NCI-H187 (cell line): Measurements from ENCODE around the gene ABHD16A.

Experiments used
- DNase-seq, 2 experiments: peaks; one replicate each; lab custom pipeline; 2025; lab: John Stamatoyannopoulos, UW

Gene ABHD16A

DNA sequence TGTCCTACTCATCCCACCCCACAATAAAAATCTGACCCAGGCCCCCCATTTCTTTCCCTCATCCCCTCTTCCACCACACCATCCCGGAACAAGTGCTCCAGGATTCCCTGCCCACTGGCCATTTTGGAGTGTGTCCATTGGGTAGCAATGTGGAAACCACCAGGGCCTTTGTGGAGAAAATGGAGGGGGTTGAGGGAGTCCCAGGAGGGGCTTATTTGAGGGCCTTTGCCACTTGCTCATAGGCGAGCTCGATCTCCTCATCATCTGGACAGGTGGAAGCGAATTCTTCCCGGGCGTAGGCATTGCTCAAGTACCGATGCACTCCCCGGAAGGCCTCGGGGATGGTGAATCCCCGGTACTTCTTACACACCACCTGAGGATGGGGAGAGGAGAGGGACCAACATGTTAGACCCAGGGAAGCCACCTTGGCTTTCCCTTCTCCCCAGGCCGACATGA is 27.5 kb upstream of the ABHD16A start:
- DNase-seq: no peak

- DNase-seq: peak in 1 of 2 experiments; percentile 31
These were observed 27.0 kb upstream of the ABHD16A start for GRCh38 chr6:31729979-31730630.

- peak; percentile 59 to 63 for DNase-seq
These were observed 26.4 kb upstream of the ABHD16A start for GRCh38 chr6:31729515-31729978.

- DNase-seq: no peak
These were observed 25.8 kb upstream of the ABHD16A start, which contains the start of gene DDAH2 for GRCh38 chr6:31728767-31729514. Gene DDAH2, minus strand, starts transcription at chr6:31729299. Its CDS starts 138 bp downstream, at chr6:31729161.

GRCh38 chr6:31727717-31728671 is 24.9 kb upstream of the ABHD16A start:
- no peak for DNase-seq

DNA sequence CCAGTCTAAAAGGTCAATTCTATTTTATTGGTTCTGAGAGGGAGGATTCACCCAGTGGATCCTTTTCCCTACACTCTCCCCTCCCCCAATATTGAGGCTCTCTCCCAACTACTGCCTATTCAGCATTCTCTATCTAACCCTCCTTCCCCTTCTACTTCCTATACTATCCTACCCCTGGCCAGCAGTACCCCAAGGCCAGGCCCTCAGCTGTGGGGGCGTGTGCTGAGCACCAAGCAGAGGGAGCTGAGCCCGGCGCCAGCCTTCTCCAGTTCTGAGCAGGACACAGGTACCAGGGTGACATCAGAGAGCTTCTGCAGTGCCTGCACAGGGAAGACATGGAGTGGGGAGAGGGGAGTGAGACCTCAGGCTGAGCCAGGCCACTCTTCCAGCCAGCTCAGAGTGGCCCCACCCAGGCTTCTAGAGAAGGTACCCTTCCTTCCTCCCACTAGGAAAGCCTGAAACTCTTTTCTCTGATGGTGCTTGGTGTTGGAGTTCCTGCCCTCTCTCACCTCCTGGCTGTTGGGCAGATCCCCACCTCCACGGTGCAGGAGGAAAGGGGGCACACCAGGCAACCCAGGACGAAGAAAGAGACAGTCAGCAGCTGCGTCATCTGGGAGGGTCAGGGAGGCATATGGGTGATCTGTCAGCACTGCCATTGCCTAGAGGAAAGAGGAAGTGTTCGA is 24.1 kb upstream of the ABHD16A start:
- DNase-seq: no peak

DNA sequence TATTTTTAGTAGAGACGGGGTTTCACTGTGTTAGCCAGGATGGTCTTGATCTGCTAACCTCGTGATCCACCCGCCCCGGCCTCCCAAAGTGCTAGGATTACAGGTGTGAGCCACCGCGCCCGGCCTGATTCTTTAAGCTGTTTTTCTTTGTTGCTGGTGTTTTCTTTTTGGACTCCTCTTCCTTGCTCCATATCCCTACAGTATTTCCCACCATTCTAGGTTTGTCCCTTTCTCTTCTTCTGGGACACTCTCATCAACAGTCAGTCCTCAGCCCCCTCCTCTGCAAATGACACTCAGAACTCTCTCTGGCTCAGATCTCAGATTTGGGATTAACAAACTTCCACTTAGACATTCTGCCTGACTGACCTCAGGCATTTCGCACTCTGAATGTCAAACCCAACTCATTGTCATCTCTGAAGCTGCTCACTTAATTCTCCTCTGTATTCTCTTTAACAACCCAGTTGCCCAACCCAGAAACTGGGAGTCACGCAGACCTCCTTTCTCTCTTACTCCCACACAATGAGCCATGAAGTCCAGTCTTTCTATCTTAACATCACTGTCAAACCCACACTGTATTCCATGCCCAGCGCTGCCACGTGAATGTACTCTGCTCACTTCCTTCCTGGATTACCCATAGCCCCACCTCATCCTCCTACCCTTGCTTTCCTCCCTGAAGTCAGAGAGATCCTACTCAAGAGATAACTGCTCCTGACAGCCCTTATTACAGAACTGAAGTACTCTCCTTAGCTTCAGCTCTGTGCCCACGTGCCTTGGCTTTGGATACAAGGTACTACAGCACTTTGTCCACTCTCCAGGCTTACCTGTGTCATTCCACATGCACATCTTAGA is 22.6 kb upstream of the ABHD16A start:
- no peak for DNase-seq

DNA sequence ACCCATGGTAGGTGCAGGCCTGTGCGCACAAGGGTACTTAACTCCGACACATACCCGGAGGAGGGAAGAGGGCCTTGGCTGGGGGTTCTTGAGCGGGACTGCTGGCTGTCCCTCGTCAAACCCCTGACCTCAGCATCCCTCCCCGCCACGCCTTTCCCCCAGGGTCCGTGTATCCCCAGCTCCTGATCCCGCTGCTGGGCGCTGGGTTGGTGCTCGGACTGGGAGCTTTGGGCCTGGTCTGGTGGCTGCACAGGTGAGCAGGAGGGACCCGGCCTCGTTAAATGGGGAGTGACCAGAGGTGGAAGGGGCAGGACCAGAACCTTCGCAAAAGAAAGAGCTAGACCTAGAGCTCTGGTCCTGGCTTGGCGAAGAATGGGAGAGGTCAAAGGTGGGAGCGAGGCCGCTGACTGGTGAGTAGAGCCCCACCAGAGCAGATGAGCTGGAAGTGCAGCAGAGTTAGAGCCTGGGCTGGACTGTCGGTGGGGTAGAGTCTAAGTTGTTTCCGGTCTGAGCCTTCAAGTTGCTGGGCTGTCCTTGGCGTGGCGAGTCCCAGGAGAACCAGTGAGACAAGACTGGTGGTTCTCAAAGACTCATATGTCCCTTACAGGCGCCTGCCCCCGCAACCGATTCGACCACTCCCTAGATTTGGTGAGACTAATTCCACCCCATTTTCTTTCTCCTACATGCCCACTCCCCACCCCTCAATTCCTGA is 21.0 kb upstream of the ABHD16A start:
- DNase-seq: no peak

DNA sequence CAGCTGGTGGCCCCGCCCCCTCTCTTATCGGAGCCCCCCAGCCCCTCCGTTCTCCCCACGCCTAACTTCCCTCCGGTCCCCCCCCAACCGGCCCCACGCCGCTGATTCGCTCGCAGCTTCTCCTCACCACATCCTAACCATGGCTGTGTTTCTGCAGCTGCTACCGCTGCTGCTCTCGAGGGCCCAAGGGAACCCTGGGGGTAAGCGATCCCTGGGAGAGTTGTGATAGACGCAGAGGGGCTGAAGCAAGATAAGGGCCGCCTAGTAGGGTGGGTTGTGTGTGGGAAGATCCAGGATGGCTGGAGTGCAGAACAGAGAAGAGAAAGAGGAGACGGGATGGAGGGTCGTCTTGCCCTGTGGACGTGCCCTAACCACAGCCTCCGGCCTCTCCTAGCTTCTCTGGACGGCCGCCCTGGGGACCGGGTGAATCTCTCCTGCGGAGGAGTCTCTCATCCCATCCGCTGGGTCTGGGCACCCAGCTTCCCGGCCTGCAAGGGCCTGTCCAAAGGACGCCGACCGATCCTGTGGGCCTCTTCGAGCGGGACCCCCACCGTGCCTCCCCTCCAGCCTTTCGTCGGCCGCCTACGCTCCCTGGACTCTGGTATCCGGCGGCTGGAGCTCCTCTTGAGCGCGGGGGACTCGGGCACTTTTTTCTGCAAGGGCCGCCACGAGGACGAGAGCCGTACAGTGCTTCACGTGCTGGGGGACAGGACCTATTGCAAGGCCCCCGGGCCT is 20.3 kb upstream of the ABHD16A start, which contains the start of gene MPIG6B:
TSS of gene MPIG6B (plus strand) at position 129 of the 735 bp plus-strand sequence. CDS start at position 140, 11 bp downstream.
- no peak for DNase-seq

DNA sequence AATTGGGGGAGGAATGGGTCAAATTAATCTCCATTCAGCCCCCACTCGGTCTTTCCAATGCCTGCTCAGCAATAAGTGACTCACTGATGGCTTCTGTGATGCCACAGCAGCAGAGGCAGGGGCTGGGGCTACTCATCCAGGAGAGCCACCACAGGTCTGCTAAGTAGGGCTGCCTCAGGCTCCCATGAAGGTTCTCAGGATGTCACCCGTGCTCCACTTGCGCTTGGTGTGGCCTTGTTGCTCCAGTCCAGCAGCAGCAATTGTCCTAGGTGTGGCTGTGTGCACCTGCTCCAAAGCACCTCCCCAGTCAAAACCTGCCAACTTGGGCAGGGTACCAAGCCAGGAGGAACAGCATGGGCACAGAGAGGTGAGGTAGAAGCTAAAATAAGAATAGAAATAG is 19.0 kb upstream of the ABHD16A start:
- no peak for DNase-seq

DNA sequence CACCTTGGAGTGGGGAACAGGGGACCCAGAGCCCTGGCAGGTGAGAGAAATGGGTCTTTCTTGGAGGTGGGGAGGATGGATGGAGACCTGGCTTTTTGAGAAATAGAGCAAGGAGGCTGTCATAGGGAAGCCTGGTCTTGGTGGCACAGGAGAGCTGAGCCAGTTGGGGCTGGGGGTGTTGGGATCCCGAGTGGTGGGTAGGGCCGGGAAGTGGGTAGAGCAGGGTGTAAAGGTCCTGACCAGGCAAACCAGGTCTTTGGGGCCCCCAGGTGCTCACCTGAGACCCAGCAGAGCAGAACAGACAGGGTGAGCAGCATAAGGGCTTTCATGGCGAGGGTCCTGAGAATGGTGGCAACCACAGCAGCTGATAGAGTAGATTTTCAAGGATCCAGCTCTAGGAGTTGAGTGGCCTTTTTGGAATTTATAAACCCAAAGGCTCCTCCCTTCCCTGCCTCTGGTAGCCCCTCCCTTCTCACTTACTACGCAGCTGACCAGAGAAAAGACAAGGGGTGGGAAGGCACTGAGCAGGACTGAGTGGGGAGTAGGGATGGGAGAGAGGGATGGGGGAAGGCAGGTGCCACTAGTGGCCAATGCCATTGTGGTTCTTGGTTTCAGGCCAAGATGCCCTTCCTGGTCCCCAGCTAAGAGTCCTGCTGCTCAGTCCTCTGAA is 18.4 kb upstream of the ABHD16A start, which contains the start of gene LY6G6C:
TSS of gene LY6G6C (minus strand) at position 396 of the 670 bp plus-strand sequence. CDS start at position 329, 67 bp downstream.
- DNase-seq: no peak

- DNase-seq: no peak
These were observed 17.2 kb upstream of the ABHD16A start for GRCh38 chr6:31720196-31720770.

GRCh38 chr6:31719001-31719400 is 15.9 kb upstream of the ABHD16A start:
- DNase-seq: no peak

DNA sequence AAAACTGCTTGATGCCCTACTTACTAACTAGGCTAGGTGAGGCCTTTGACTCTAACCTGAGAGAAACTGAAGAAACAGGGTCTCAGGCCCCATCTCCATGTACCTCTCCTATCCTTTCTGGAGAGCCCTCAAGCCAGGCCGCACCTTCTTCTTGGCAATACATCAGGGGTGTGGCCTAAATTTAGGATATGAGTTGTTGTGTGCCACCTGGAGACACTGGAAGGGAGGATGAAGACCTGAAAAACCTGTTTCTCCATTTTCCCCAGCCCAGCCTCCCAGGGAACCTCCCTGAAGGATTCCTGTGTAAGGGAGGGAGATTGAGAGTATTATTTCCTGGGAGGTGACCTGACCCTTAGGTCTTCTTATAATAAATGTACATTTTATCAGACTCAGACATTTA is 15.1 kb upstream of the ABHD16A start:
- DNase-seq: no peak

GRCh38 chr6:31717499-31718222 is 14.5 kb upstream of the ABHD16A start:
- no peak for DNase-seq

GRCh38 chr6:31715022-31715958 is 12.2 kb upstream of the ABHD16A start, which contains the start of gene LY6G6D:
Gene LY6G6D, plus strand, starts transcription at chr6:31715348. Its CDS starts 8 bp downstream, at chr6:31715356.
- DNase-seq: no peak
